GM03348 (cell line): ENCODE data around the gene ZNF107.

Experiments used
- DNase-seq: peaks from one replicate; pipeline ENCODE4 v3.0.0; 2012; ENCODE audit warnings: low spot score

ZNF107 gene

GRCh38 chr7:64665980-64666662 lies at the start of gene ZNF107:
TSS of gene ZNF107 (plus strand) at chr7:64666133. CDS start at chr7:64666283, 150 bp downstream.
- peak; percentile 96 for DNase-seq

GRCh38 chr7:64618785-64619456 lies 47.0 kb upstream of the ZNF107 start:
- peak; percentile 24 for DNase-seq

DNA sequence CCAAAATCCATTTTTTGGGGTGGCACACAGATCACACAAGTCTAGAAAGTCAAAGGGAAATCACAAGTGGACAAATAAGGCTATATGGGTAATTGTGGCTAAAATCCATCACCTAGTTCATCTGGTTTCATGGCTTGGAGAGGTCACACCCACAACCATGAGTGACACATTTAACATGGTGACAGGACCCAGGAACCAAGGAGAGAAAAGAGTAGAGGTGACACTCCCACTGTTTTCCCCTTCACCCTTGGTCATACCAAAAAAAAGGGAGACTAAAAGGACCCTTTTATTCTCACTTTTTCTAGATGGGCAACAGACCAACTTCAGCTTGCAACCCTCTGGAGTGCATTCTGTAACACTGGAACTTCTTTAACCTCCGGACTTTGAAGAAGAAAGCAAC lies 46.2 kb upstream of the ZNF107 start:
- no peak for DNase-seq

DNA sequence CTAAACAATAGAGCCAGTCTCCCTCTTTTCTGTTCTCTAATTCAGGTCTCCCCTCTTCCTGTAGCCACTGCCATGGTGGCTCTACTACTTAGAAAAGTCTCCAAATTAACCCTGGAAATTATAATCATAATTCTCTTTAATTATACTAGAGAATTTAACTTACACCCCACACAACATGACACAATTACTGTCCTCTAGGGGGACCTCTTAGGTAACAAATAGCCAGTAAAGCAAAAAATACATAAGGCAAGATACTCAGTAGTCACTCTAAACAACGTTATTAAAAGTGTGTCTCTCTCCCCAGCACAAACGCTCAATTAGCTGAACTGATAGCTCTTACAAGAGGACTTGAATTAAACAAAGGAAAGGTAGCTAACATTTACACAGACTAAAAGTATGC lies 44.3 kb upstream of the ZNF107 start:
- no peak for DNase-seq

- peak; percentile 16 for DNase-seq
These were observed 40.5 kb upstream of the ZNF107 start for GRCh38 chr7:64625114-64626082.

DNA sequence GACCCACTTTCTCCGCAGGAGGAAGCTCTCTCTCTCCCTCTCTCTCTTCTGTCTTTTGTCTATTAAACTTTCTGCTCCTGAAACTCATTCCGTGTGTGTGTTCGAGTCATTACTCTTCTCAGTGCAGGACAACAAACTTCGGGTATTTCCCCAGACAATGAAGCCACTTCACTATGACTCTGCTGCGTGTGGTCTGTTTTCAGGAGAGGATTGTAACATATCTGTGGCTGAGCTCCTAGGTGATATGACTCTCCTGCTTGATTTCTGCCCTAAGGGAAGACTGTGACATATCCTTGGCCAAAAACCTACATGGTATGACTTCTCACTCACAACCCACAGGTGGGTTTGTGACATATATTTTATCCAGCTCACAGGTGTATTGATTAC lies 39.9 kb upstream of the ZNF107 start:
- DNase-seq = no peak

DNA sequence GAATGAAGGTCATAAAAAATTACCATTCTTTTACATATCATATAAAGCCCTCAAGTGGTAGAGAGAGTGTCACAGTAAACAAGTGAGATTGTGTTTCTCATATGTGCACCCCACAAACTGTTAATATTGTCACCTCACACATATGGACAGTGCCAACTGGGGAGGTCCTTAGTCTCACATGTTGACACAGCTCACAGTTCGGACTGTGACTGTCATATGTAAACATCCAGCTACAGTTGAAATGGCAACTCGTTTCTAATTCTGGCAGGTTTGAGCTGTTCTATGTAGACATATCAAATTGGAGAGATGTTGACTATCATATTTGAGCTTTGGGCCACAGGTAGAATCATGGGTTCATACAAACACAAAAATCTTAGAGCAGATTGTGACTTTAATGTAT lies 39.4 kb upstream of the ZNF107 start:
- no peak for DNase-seq

- no peak for DNase-seq
These were observed 37.7 kb upstream of the ZNF107 start for GRCh38 chr7:64628192-64628591.

DNA sequence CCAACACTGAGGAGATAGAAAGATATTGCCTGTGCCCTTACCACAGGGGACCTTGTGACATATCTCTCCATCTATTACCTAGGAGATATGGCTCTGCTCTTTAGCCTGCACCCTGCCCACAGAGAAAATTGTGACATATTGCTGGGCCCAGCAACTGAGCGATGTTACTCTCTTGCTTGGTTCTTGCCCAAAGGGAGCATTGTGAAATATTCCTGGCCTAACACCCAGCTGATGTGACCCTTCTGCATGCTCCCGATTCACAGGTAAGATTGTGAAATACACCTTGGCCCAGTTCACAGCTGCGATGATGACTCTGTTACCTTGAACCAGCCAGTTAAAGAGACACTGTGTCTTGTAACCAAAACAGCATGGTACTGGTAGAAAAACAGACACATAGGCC lies 37.2 kb upstream of the ZNF107 start:
- DNase-seq = no peak

DNA sequence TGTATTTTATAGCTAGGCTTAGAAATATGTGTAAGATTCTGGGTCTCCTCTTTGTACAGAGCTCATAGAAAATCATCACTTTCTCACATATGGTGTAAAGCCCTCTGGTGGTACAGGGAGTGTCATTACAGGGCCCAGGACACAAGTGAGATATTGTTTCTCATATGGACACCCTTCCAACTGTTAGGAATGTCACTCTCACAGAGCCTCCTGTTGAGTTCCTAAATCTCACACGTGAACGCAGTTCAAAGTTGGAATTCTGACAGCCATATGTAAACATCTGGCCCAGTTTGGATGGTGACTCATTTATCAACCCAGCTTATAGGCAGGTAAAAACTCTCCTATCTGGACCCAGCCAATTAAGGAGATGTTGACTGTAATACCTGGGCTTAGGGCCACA lies 35.4 kb upstream of the ZNF107 start:
- DNase-seq = peak; percentile 32

- no peak for DNase-seq
These were observed 33.9 kb upstream of the ZNF107 start for GRCh38 chr7:64632029-64632428.

DNA sequence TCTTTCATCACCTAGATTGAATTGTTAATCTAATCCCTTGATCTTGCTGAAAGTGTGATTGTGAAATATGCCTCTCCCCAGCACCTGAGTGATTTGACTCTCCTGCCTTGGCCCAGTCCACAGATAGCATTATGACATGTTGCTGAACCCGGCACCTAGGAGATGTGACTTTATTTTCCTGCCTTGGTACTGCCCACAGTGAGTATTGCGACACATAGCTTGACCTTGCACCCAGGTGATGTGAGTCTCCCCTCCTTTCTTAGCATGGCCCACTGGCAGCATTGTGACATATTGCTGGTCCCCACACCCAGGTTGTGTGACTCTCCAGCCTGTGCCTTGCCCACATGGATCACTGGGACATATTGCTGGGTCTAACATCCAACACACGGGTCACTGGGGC lies 32.5 kb upstream of the ZNF107 start:
- no peak for DNase-seq

DNA sequence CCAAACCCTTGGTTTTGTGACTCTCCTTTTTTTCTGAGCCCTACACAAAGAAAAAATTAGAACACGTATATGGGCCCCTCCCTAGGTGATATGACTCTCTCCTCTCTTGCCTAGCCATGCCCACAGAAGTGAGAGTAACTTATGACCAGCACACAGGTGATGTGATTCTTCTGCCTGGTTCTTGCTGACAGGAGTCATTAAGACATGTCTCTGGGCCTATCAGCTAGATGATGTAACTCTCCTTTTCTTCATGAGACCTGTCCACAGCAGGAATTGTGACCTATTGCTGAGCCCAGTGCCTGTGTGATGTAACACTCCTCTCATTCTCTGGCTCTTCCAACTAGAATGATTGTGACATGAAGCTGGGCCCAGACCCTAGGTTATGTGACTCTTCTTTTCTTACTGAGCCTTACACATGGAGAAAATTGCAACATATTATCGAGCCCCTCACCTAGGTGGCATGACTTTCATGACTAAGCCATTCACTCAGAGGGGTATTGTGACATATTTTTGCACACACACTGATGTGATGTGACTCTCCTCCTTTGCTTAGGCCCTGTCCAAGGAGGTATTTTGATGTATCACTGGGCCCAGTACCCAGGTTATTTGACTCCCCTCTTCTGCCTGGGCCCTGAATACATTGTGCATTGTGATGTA lies 31.4 kb upstream of the ZNF107 start:
- no peak for DNase-seq

GRCh38 chr7:64636386-64636785 lies 29.5 kb upstream of the ZNF107 start:
- no peak for DNase-seq

DNA sequence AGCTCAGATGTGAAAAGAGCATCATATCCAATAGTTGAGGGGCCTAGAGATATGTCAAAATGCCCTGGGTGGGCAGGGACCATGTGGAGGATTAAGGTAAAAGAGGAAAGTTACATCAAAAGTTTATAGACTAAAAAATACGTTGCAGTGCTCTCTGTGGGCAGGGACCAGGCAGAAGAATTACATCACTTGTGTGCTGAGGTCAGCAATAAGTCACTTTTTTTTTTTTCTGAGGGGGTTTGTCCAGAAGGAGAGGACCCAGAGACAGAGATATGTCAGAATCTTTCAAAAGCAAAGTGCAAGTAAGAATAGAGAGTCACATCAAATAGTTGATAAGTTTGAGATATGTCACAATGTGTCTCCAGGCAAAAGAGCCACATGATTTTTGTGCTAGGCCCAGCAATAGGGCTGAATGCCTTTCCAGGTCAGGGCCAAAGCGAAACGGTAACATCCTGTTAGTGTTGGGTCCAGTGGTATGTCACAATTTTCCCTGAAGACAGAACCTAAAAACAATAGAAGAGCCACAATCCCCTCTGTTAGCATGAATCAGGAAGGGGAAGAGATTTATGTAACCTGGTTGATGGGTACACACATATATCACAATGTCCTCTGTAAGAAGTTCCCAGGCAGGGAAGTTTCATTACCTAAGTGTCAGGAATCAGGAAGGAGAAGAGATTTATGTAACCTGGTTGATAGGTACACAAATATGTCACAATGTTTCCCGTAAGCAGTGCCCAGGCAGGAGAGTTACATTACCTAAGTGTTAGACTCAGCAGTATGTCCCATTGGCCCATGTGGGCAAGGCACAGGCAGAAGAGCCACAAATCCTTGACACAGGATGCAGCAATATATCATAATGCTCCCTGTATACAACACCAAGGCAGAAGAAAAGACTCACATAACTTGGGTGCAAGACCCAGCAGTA lies 28.1 kb upstream of the ZNF107 start:
- DNase-seq = no peak

- DNase-seq = no peak
These were observed 27.1 kb upstream of the ZNF107 start for GRCh38 chr7:64638822-64639221.

GRCh38 chr7:64639267-64640001 lies 26.5 kb upstream of the ZNF107 start:
- no peak for DNase-seq

DNA sequence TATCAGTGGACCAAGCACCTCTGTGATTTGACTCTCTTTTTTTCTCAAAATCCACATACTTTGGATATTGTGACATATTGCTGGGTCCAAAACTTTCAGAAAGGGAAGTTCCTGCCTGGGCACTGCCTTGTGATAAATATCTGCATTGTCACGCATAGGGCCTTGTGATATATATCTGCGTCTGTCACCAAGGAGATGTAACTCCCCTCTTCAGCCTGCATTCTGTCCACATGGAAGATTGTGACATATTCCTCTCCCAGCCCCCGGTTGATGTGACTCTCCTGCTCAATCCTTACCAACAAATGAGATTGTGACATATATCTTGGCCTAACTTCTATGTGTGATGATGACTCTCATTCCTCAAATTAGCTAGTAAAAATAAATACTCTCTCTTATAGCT lies 25.4 kb upstream of the ZNF107 start:
- no peak for DNase-seq

DNA sequence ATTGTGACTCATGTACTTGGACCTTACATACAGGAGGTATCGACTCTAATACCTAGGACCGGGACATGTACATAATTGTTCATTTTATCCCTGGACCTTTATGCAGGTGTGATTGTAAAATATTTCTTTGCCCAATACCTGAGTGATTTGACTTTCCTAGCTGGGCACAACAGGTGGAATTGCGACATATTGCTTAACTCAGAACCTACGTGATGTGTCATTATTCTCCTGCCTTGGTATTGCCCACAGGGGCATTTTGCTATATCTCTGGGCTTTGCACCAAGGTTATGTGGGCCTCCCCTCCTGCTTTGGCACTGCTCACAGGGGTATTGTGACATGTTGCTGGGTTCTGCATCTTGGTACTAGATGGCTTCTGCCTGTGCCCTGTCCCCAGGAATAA lies 23.9 kb upstream of the ZNF107 start:
- DNase-seq = no peak

GRCh38 chr7:64642875-64643274 lies 23.1 kb upstream of the ZNF107 start:
- DNase-seq = no peak
